ENCODE data around the gene ENTHD1.

Gene ENTHD1

DNA sequence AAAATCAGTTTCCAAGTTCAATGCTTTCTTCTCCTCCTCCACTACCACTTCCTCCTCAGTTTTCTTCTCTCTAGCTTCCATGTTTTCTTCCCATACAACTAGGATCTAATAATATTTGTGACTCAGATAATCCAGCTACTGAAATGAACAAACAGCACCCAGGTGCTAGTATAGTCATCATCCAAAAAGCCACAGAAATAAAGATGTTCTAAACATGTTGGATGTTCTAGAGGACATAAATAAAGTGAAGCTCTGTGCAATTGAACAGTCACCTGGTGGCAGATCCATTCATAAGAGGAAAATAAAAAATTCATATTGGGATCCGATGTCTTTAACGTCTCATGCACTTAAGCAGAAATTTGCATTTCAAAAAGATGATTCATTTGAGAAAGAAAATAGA is 142.8 kb downstream of the ENTHD1 start:
- Histone ChIP-seq H3K27ac (no peak overlapping the region), H3K4me3 (no peak overlapping the region), H3K36me3 (no peaks in the 10 kb centered on the region), H3K4me1 (no peaks in the 10 kb centered on the region), H3K9me3 (no peaks in the 10 kb centered on the region), H3K27me3 (peaks cover 0 to 12% of the 10 kb centered on the region in 2 donors)
- DNase-seq, result no peak
- intact Hi-C loops (cut with DNase I; ENCODE audit: low total_unique reads), result no loop called here
- TF ChIP-seq, protein P1, sequence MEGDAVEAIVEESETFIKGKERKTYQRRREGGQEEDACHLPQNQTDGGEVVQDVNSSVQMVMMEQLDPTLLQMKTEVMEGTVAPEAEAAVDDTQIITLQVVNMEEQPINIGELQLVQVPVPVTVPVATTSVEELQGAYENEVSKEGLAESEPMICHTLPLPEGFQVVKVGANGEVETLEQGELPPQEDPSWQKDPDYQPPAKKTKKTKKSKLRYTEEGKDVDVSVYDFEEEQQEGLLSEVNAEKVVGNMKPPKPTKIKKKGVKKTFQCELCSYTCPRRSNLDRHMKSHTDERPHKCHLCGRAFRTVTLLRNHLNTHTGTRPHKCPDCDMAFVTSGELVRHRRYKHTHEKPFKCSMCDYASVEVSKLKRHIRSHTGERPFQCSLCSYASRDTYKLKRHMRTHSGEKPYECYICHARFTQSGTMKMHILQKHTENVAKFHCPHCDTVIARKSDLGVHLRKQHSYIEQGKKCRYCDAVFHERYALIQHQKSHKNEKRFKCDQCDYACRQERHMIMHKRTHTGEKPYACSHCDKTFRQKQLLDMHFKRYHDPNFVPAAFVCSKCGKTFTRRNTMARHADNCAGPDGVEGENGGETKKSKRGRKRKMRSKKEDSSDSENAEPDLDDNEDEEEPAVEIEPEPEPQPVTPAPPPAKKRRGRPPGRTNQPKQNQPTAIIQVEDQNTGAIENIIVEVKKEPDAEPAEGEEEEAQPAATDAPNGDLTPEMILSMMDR (IDR thresholded peaks at IDR 0.05), result no peak

DNA sequence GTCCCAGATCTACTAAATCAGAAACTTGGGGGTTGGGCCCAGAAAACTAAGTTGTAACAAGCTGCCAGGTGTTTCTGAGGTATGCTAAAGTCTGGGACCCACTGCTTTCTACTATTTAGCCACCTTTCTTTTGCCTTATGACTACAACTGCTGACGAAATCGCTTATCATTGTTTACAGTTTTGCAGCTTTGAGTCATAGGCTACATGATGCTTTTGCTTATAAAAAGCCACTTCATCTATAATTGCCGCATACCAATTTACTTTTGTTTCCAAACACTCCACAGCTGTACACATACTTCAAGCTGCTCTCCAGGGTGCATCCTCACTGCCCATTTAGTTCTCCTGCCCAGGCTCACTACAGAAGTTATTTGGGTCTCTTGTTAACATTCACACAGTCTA is 144.7 kb downstream of the ENTHD1 start:
- Histone ChIP-seq H3K4me1 (no peaks in the 10 kb centered on the region), H3K4me3 (no peak overlapping the region), H3K27me3 (peaks cover 0 to 8% of the 10 kb centered on the region in 2 donors), H3K9me3 (no peaks in the 10 kb centered on the region), H3K36me3 (no peaks in the 10 kb centered on the region), H3K27ac (no peak overlapping the region)
- intact Hi-C loops (cut with DNase I; ENCODE audit: low total_unique reads), result no loop called here
- DNase-seq, result no peak
- TF ChIP-seq, protein P1 (IDR thresholded peaks at IDR 0.05), result no peak

DNA sequence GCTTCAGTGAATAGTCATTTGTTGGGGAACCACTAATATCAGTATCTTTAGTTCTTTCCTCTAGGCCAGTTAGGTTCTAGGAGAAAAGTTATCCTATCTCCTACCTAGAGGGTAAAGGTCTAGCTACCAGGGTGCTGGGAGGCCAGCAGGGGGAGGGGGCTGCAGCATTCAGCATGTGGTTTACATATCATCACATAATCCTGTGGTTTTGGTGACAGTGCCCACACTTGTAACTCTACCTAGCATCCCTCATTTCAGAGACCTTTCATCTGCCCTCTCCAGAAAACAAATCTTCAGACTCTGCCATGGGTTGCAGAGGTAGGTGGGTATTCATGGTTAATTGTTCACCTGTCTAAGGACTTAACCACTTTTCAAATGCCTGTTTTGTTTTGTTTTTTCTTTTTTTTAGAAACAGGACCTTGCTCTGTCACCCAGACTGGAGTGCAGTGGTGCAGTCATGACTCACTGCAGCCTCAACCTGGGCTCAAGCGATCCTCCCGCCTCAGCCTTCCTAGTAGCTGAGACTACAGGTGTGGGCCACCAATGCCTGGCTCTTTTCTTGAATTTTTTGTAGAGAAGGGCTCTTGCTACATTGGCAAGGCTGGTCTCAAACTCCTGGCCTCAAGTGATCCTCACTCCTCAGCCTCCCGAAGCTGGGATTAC is 146.8 kb downstream of the ENTHD1 start:
- Histone ChIP-seq H3K9me3 (no peaks in the 10 kb centered on the region), H3K4me3 (no peak overlapping the region), H3K4me1 (no peaks in the 10 kb centered on the region), H3K36me3 (no peaks in the 10 kb centered on the region), H3K27me3 (peaks cover 0 to 18% of the 10 kb centered on the region in 2 donors), H3K27ac (no peak overlapping the region)
- TF ChIP-seq, protein P1 (IDR thresholded peaks at IDR 0.05), result no peak
- intact Hi-C loops (cut with DNase I; ENCODE audit: low total_unique reads), result no loop called here
- DNase-seq, result no peak

DNA sequence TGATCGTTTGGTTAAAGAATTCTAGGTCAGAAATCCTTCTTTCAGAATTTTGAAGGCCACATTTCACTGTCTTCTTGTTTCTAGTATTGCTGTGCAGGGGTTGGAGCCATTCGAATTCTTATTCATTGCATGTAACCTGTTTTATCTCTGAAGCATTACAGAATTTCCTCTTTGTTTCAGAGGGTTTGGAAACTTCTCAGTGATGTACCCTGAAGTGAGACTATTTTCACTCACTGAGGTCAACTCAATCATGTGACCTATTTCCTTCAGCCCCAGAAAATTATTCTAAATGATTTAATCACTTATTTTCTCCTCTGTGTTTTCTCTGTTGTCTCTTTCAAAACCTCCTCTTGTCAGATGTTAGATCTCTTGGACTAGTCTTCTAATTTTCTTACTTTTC is 147.8 kb downstream of the ENTHD1 start:
- Histone ChIP-seq H3K27me3 (peaks cover 0 to 18% of the 10 kb centered on the region in 2 donors), H3K9me3 (no peaks in the 10 kb centered on the region), H3K4me3 (no peak overlapping the region), H3K4me1 (no peaks in the 10 kb centered on the region), H3K36me3 (no peaks in the 10 kb centered on the region), H3K27ac (no peak overlapping the region)
- TF ChIP-seq, protein P1 (IDR thresholded peaks at IDR 0.05), result no peak
- no peak for DNase-seq
- intact Hi-C loops (cut with DNase I; ENCODE audit: low total_unique reads), result no loop called here

DNA sequence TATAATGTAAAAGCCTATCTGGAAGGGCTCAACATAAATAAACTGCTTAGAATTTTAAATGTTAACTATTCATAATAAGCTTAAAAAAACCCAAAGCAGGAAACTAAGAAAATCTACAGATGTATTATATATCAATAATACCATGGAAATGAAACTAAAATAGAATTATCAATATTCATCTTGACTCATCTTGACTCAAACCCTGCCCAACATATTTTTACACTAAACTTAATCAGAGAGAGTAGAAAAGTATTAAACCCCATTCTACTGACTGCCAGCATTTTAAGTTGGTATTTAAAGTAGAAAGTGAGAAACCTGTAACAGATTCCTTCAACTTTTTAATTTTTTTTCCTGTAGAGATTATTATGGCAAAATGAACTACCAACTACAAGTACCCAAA is 149.2 kb downstream of the ENTHD1 start:
- DNase-seq, result no peak
- Histone ChIP-seq H3K27me3 (peaks cover 0 to 18% of the 10 kb centered on the region in 2 donors), H3K27ac (no peak overlapping the region), H3K36me3 (no peaks in the 10 kb centered on the region), H3K4me3 (no peak overlapping the region), H3K4me1 (no peaks in the 10 kb centered on the region), H3K9me3 (no peaks in the 10 kb centered on the region)
- TF ChIP-seq, protein P1 (IDR thresholded peaks at IDR 0.05), result no peak
- intact Hi-C loops (cut with DNase I; ENCODE audit: low total_unique reads), result no loop called here

DNA sequence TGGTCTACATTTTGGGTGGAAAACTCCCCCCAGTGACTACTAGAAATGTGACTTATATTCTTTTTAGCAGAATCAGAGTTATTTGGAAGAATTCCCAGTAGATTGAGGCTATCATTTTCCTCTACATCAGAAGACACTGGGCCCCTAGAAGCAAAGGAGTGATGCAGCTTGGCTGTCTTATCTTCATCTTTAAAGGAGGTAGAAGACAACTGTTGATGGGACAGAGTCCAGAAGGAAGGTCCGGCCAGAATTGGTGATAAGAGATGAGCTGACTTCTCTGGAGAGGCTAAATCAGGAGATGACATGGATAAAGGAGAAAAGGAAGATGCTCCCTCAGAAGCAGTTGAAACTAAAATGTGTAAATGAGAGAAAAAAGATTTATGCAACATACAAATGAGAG is 149.6 kb downstream of the ENTHD1 start:
- Histone ChIP-seq H3K27ac (no peak overlapping the region), H3K27me3 (peaks cover 0 to 18% of the 10 kb centered on the region in 2 donors), H3K4me3 (no peak overlapping the region), H3K36me3 (no peaks in the 10 kb centered on the region), H3K4me1 (no peaks in the 10 kb centered on the region), H3K9me3 (no peaks in the 10 kb centered on the region)
- no peak for DNase-seq
- intact Hi-C loops (cut with DNase I; ENCODE audit: low total_unique reads), result no loop called here
- TF ChIP-seq, protein P1 (IDR thresholded peaks at IDR 0.05), result no peak

Data from tibial artery (tissue), 4 donors.